Activated naive CD4-positive, alpha-beta T cell treated with anti-CD3 and anti-CD28 coated beads, Interleukin-2, amount 10 ng/mL, durations not matched to agents 7 days and 5 days (primary cell): Measurements from ENCODE around the gene RBM28.

Experiments
- CTCF ChIA-PET: fragments of 350-600 bp; sonication (Branson Sonifier 250); formaldehyde crosslinking; loops from one replicate; lab custom pipeline; 2021; ENCODE audit warnings: antibody characterized with exemption; lab: Charles Lee
- DNase-seq: peaks from one replicate; pipeline ENCODE4 v3.0.0-alpha.2; 2020
- H3K27ac Mint-ChIP-seq: one replicate; pipeline ENCODE4 v1.8.0; 2021; ENCODE audit warnings: mild to moderate bottlenecking, moderate library complexity, mixed read lengths
- H3K27me3 Mint-ChIP-seq: one replicate; pipeline ENCODE4 v1.8.0; 2021; ENCODE audit warnings: mild to moderate bottlenecking, mixed read lengths
- H3K36me3 Mint-ChIP-seq: one replicate; pipeline ENCODE4 v1.8.0; 2021; ENCODE audit warnings: mixed read lengths
- H3K4me1 Mint-ChIP-seq: one replicate; pipeline ENCODE4 v1.8.0; 2021; ENCODE audit warnings: mixed read lengths
- H3K4me3 Mint-ChIP-seq: one replicate; pipeline ENCODE4 v1.8.0; 2021; ENCODE audit warnings: mild to moderate bottlenecking, moderate library complexity, mixed read lengths
- H3K9me3 Mint-ChIP-seq: one replicate; pipeline ENCODE4 v1.8.0; 2021; ENCODE audit warnings: mixed read lengths

RBM28 gene

GRCh38 chr7:128351296-128352152 is 7.8 kb upstream of the RBM28 start:
- CTCF ChIA-PET: interaction anchor here (0.7 to 5.6 kb wide), 5 partner anchors 9 to 43 kb away, joined by 3 to 183 read pairs (median 4); no protein-coding TSS in a partner anchor
- no peak overlapping the region for H3K4me3 Mint-ChIP-seq
- H3K27me3 Mint-ChIP-seq: peaks cover 82% of the 10 kb centered on the region
- H3K4me1 Mint-ChIP-seq: peaks cover 9% of the 10 kb centered on the region
- no peaks in the 10 kb centered on the region for H3K9me3 Mint-ChIP-seq
- no peaks in the 10 kb centered on the region for H3K36me3 Mint-ChIP-seq
- peak; percentile 39 for DNase-seq
- H3K27ac Mint-ChIP-seq: no peak overlapping the region

- no peak for DNase-seq
- Mint-ChIP-seq H3K4me1 (peaks cover 9% of the 10 kb centered on the region), H3K36me3 (no peaks in the 10 kb centered on the region), H3K27me3 (peaks cover 76% of the 10 kb centered on the region), H3K27ac (no peak overlapping the region), H3K9me3 (no peaks in the 10 kb centered on the region), H3K4me3 (no peak overlapping the region)
- CTCF ChIA-PET: interaction anchor here (0.7 to 5.6 kb wide), 7 partner anchors 10 to 75 kb away, joined by 3 to 183 read pairs (median 4); no protein-coding TSS in a partner anchor
These were observed 7.1 kb upstream of the RBM28 start for GRCh38 chr7:128350708-128351295.

GRCh38 chr7:128349466-128349825 is 5.7 kb upstream of the RBM28 start:
- Mint-ChIP-seq H3K4me3 (no peak overlapping the region), H3K36me3 (no peaks in the 10 kb centered on the region), H3K27ac (no peak overlapping the region), H3K4me1 (peaks cover 4% of the 10 kb centered on the region), H3K9me3 (no peaks in the 10 kb centered on the region), H3K27me3 (peaks cover 63% of the 10 kb centered on the region)
- no peak for DNase-seq
- CTCF ChIA-PET: interaction anchor here (1.3 to 5.6 kb wide), 4 partner anchors 31 to 77 kb away, joined by 4 to 183 read pairs (median 28); no protein-coding TSS in a partner anchor

- CTCF ChIA-PET: interaction anchor here (0.7 to 5.6 kb wide), 23 partner anchors 10 to 114 kb away, joined by 3 to 183 read pairs (median 4); no protein-coding TSS in a partner anchor
- peaks cover 11% of the 10 kb centered on the region for H3K4me1 Mint-ChIP-seq
- no peaks in the 10 kb centered on the region for H3K9me3 Mint-ChIP-seq
- H3K27me3 Mint-ChIP-seq: peaks cover 45% of the 10 kb centered on the region
- no peak overlapping the region for H3K4me3 Mint-ChIP-seq
- DNase-seq: peak; percentile 71
- H3K27ac Mint-ChIP-seq: no peak overlapping the region
- H3K36me3 Mint-ChIP-seq: no peaks in the 10 kb centered on the region
These were observed 4.0 kb upstream of the RBM28 start for GRCh38 chr7:128347647-128348097.

GRCh38 chr7:128344431-128344774 is 695 bp upstream of the RBM28 start:
- peaks cover 7% of the 10 kb centered on the region for H3K36me3 Mint-ChIP-seq
- peaks cover 26% of the 10 kb centered on the region for H3K4me1 Mint-ChIP-seq
- peaks cover 17% of the 10 kb centered on the region for H3K27me3 Mint-ChIP-seq
- DNase-seq: no peak
- CTCF ChIA-PET: interaction anchor here (0.7 to 3.2 kb wide), 6 partner anchors 11 to 82 kb away, joined by 3 to 29 read pairs (median 4); no protein-coding TSS in a partner anchor
- H3K9me3 Mint-ChIP-seq: no peaks in the 10 kb centered on the region
- peak overlapping the region; percentile 51 for H3K4me3 Mint-ChIP-seq
- H3K27ac Mint-ChIP-seq: no peak overlapping the region

GRCh38 chr7:128341733-128342132 is 2.0 kb downstream of the RBM28 start:
- H3K36me3 Mint-ChIP-seq: peaks cover 22% of the 10 kb centered on the region
- no peaks in the 10 kb centered on the region for H3K27me3 Mint-ChIP-seq
- peak overlapping the region; percentile 88 for H3K4me3 Mint-ChIP-seq
- no peak for DNase-seq
- no peaks in the 10 kb centered on the region for H3K9me3 Mint-ChIP-seq
- no peak overlapping the region for H3K27ac Mint-ChIP-seq
- CTCF ChIA-PET: no interaction called here
- H3K4me1 Mint-ChIP-seq: peaks cover 26% of the 10 kb centered on the region

- H3K4me3 Mint-ChIP-seq: no peak overlapping the region
- no peaks in the 10 kb centered on the region for H3K9me3 Mint-ChIP-seq
- no peaks in the 10 kb centered on the region for H3K4me1 Mint-ChIP-seq
- H3K27me3 Mint-ChIP-seq: no peaks in the 10 kb centered on the region
- DNase-seq: no peak
- no peak overlapping the region for H3K27ac Mint-ChIP-seq
- CTCF ChIA-PET: interaction anchor here (1.1 kb wide), 1 partner anchor 89 kb away, joined by 3 read pairs; no protein-coding TSS in a partner anchor
- peaks cover 56% of the 10 kb centered on the region for H3K36me3 Mint-ChIP-seq
These were observed 8.0 kb downstream of the RBM28 start for GRCh38 chr7:128335730-128336129.

GRCh38 chr7:128324368-128324680 is 19.4 kb downstream of the RBM28 start:
- H3K36me3 Mint-ChIP-seq: peaks cover 47% of the 10 kb centered on the region
- CTCF ChIA-PET: interaction anchor here (1.1 to 1.3 kb wide), 2 partner anchors 115 to 189 kb away, joined by 4 to 5 read pairs; no protein-coding TSS in a partner anchor
- DNase-seq: no peak
- H3K4me3 Mint-ChIP-seq: no peak overlapping the region
- H3K27ac Mint-ChIP-seq: no peak overlapping the region
- H3K9me3 Mint-ChIP-seq: no peaks in the 10 kb centered on the region
- H3K4me1 Mint-ChIP-seq: peaks cover 29% of the 10 kb centered on the region
- no peaks in the 10 kb centered on the region for H3K27me3 Mint-ChIP-seq

- H3K27ac Mint-ChIP-seq: no peak overlapping the region
- H3K27me3 Mint-ChIP-seq: no peaks in the 10 kb centered on the region
- no peak for DNase-seq
- CTCF ChIA-PET: interaction anchor here (1.1 to 1.3 kb wide), 2 partner anchors 114 to 188 kb away, joined by 4 to 5 read pairs; no protein-coding TSS in a partner anchor
- peaks cover 30% of the 10 kb centered on the region for H3K4me1 Mint-ChIP-seq
- peaks cover 47% of the 10 kb centered on the region for H3K36me3 Mint-ChIP-seq
- no peaks in the 10 kb centered on the region for H3K9me3 Mint-ChIP-seq
- no peak overlapping the region for H3K4me3 Mint-ChIP-seq
These were observed 20.0 kb downstream of the RBM28 start for GRCh38 chr7:128323459-128324367.

- Mint-ChIP-seq H3K27me3 (no peaks in the 10 kb centered on the region), H3K27ac (no peak overlapping the region), H3K4me1 (peaks cover 30% of the 10 kb centered on the region), H3K36me3 (peaks cover 51% of the 10 kb centered on the region), H3K4me3 (no peak overlapping the region), H3K9me3 (no peaks in the 10 kb centered on the region)
- CTCF ChIA-PET: interaction anchor here (1.0 to 4.9 kb wide), 3 partner anchors 16 to 113 kb away, joined by 3 to 27 read pairs (median 3); no protein-coding TSS in a partner anchor
- no peak for DNase-seq
These were observed 20.7 kb downstream of the RBM28 start for GRCh38 chr7:128323040-128323439.

- CTCF ChIA-PET: interaction anchor here (0.7 to 4.9 kb wide), 5 partner anchors 12 to 112 kb away, joined by 3 to 27 read pairs (median 3); no protein-coding TSS in a partner anchor
- peak; percentile 36 for DNase-seq
- H3K36me3 Mint-ChIP-seq: peaks cover 55% of the 10 kb centered on the region
- H3K27me3 Mint-ChIP-seq: no peaks in the 10 kb centered on the region
- no peak overlapping the region for H3K4me3 Mint-ChIP-seq
- H3K27ac Mint-ChIP-seq: peak overlapping the region; percentile 1
- no peaks in the 10 kb centered on the region for H3K9me3 Mint-ChIP-seq
- peaks cover 30% of the 10 kb centered on the region for H3K4me1 Mint-ChIP-seq
These were observed 21.6 kb downstream of the RBM28 start for GRCh38 chr7:128322040-128322643.

- H3K9me3 Mint-ChIP-seq: no peaks in the 10 kb centered on the region
- H3K4me1 Mint-ChIP-seq: peaks cover 30% of the 10 kb centered on the region
- peaks cover 55% of the 10 kb centered on the region for H3K36me3 Mint-ChIP-seq
- H3K4me3 Mint-ChIP-seq: no peak overlapping the region
- no peak for DNase-seq
- H3K27me3 Mint-ChIP-seq: no peaks in the 10 kb centered on the region
- CTCF ChIA-PET: interaction anchor here (0.6 to 4.9 kb wide), 8 partner anchors 14 to 613 kb away, joined by 3 to 27 read pairs (median 4); no protein-coding TSS in a partner anchor
- peak overlapping the region; percentile 85 for H3K27ac Mint-ChIP-seq
These were observed 22.7 kb downstream of the RBM28 start for GRCh38 chr7:128321044-128321422.

GRCh38 chr7:128318691-128319090 is 25.0 kb downstream of the RBM28 start:
- no peak for DNase-seq
- no peaks in the 10 kb centered on the region for H3K27me3 Mint-ChIP-seq
- H3K36me3 Mint-ChIP-seq: peaks cover 60% of the 10 kb centered on the region
- no peak overlapping the region for H3K27ac Mint-ChIP-seq
- H3K4me1 Mint-ChIP-seq: peaks cover 30% of the 10 kb centered on the region
- CTCF ChIA-PET: interaction anchor here (4.9 kb wide), 1 partner anchor 109 kb away, joined by 27 read pairs; no protein-coding TSS in a partner anchor
- no peaks in the 10 kb centered on the region for H3K9me3 Mint-ChIP-seq
- no peak overlapping the region for H3K4me3 Mint-ChIP-seq
